Measurements from ENCODE around the gene TOGARAM2.
A peak's percentile ranks its signal among the peaks of the same experiment; 100 is the strongest.

TOGARAM2 gene

DNA sequence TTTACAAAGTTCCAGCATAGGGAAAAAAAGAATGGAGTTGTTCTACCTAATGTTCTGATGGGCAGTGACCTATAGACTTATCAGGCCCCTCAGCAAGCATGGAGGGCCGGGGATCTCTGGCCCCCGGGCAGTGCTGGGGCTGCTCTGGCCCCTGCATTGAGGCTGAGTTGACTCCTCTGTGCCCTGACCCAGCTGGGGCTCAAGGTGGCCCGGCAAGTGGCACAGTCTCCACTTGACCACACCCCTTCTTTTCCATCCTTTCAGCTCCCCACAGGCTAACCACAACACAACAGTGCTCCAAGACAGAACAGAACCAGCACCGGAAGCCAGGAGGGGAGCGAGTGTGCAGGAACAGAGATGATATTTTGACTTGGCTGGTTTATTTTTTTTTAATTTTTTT lies 19.9 kb downstream of the TOGARAM2 start:
- H3K27ac ChIP-seq (ENCODE audit: poor library complexity, severe bottlenecking) = no peak overlapping the region
- no peaks in the 10 kb centered on the region for H3K4me1 ChIP-seq (ENCODE audit: insufficient read depth, poor library complexity, severe bottlenecking)
- no peaks in the 10 kb centered on the region for H3K9me3 ChIP-seq (ENCODE audit: severe bottlenecking)
- no peak overlapping the region for H3K4me3 ChIP-seq (ENCODE audit: severe bottlenecking)
- ATAC-seq (ENCODE audit: low read depth) (no peak), DNase-seq (ENCODE audit: low spot score) (peak; percentile 21)
- H3K27me3 ChIP-seq (ENCODE audit: insufficient read depth, poor library complexity, severe bottlenecking) = no peaks in the 10 kb centered on the region
- TF ChIP-seq, protein P1, sequence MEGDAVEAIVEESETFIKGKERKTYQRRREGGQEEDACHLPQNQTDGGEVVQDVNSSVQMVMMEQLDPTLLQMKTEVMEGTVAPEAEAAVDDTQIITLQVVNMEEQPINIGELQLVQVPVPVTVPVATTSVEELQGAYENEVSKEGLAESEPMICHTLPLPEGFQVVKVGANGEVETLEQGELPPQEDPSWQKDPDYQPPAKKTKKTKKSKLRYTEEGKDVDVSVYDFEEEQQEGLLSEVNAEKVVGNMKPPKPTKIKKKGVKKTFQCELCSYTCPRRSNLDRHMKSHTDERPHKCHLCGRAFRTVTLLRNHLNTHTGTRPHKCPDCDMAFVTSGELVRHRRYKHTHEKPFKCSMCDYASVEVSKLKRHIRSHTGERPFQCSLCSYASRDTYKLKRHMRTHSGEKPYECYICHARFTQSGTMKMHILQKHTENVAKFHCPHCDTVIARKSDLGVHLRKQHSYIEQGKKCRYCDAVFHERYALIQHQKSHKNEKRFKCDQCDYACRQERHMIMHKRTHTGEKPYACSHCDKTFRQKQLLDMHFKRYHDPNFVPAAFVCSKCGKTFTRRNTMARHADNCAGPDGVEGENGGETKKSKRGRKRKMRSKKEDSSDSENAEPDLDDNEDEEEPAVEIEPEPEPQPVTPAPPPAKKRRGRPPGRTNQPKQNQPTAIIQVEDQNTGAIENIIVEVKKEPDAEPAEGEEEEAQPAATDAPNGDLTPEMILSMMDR (IDR thresholded peaks at IDR 0.05; ENCODE audit: poor library complexity, severe bottlenecking) = no peak
- H3K36me3 ChIP-seq (ENCODE audit: low read depth) = no peaks in the 10 kb centered on the region

DNA sequence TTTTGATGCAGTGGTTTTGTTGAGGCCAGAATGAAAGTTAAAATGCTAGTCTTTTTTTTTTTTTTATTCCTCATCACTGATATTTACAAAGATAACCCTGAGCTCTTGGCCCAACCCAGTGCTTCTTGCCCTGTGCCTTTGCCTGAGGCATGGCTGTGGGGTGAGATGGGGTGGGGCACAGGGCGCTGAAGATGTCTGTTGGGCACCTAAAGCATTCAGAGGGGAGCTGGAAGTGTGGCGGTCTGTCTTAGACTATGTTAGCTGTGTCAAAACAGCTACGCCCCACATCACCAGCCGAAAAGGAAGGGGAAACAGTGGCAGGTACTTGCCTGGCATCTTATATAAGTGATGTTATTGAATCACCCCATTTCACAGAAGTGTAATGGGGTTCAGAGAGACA lies 20.7 kb downstream of the TOGARAM2 start:
- H3K9me3 ChIP-seq (ENCODE audit: severe bottlenecking) = no peaks in the 10 kb centered on the region
- no peak for ATAC-seq (ENCODE audit: low read depth)

DNA sequence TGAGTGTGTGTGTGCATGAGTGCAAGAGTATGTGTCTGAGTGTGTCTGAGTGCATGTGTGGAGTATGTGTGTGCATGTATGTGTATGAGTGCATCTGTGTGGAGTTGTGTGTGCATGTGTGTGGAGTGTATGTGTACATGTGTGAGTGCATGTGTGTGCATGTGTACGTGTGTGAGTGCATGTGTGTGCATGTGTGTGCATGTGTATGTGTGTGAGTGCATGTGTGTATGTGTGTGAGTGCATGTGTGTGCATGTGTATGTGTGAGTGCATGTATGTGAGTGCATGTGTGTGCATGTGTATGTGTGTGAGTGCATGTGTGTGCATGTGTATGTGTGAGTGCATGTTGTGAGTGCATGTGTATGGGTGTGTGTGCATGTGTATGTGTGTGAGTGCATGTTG lies 23.7 kb downstream of the TOGARAM2 start:
- Histone ChIP-seq H3K4me3 (ENCODE audit: severe bottlenecking) (no peak overlapping the region), H3K4me1 (ENCODE audit: insufficient read depth, poor library complexity, severe bottlenecking) (no peaks in the 10 kb centered on the region), H3K36me3 (ENCODE audit: low read depth) (no peaks in the 10 kb centered on the region), H3K9me3 (ENCODE audit: severe bottlenecking) (no peaks in the 10 kb centered on the region), H3K27me3 (ENCODE audit: insufficient read depth, poor library complexity, severe bottlenecking) (no peaks in the 10 kb centered on the region), H3K27ac (ENCODE audit: poor library complexity, severe bottlenecking) (no peak overlapping the region)
- TF ChIP-seq, protein P1 (IDR thresholded peaks at IDR 0.05; ENCODE audit: poor library complexity, severe bottlenecking) = no peak
- DNase-seq (ENCODE audit: low spot score) (no peak), ATAC-seq (ENCODE audit: low read depth) (no peak)

More for the DNA sequence above, 20.7 kb downstream of the TOGARAM2 start:
- Histone ChIP-seq H3K4me1 (ENCODE audit: insufficient read depth, poor library complexity, severe bottlenecking) (no peaks in the 10 kb centered on the region), H3K4me3 (ENCODE audit: severe bottlenecking) (no peak overlapping the region), H3K27ac (ENCODE audit: poor library complexity, severe bottlenecking) (no peak overlapping the region), H3K36me3 (ENCODE audit: low read depth) (no peaks in the 10 kb centered on the region), H3K27me3 (ENCODE audit: insufficient read depth, poor library complexity, severe bottlenecking) (no peaks in the 10 kb centered on the region)
- TF ChIP-seq, protein P1 (IDR thresholded peaks at IDR 0.05; ENCODE audit: poor library complexity, severe bottlenecking) = no peak
- DNase-seq (ENCODE audit: low spot score) = no peak

DNA sequence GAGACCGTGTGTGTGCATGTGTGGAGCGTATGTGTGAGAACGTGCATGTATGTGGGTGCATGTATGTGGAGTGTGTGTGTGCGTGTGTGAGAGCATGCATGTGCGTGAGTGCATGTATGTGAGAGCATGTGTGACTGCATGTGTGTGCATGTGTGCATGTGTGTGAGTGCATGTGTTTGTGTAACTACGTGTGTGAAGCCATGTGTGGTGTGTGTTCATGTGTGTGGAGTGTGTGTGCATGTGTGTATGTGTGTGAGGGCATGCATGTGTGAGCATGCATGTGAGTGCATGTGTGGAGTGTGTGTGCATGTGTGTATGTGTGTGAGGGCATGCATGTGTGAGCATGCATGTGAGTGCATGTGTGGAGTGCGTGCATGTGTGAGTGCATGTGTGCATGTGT lies 24.2 kb downstream of the TOGARAM2 start:
- no peaks in the 10 kb centered on the region for H3K4me1 ChIP-seq (ENCODE audit: insufficient read depth, poor library complexity, severe bottlenecking)
- H3K4me3 ChIP-seq (ENCODE audit: severe bottlenecking) = no peak overlapping the region
- H3K27me3 ChIP-seq (ENCODE audit: insufficient read depth, poor library complexity, severe bottlenecking) = no peaks in the 10 kb centered on the region
- H3K36me3 ChIP-seq (ENCODE audit: low read depth) = no peaks in the 10 kb centered on the region
- no peak for DNase-seq (ENCODE audit: low spot score)
- H3K9me3 ChIP-seq (ENCODE audit: severe bottlenecking) = no peaks in the 10 kb centered on the region
- no peak overlapping the region for H3K27ac ChIP-seq (ENCODE audit: poor library complexity, severe bottlenecking)
- no peak for ATAC-seq (ENCODE audit: low read depth)
- TF ChIP-seq, protein P1 (IDR thresholded peaks at IDR 0.05; ENCODE audit: poor library complexity, severe bottlenecking) = no peak

DNA sequence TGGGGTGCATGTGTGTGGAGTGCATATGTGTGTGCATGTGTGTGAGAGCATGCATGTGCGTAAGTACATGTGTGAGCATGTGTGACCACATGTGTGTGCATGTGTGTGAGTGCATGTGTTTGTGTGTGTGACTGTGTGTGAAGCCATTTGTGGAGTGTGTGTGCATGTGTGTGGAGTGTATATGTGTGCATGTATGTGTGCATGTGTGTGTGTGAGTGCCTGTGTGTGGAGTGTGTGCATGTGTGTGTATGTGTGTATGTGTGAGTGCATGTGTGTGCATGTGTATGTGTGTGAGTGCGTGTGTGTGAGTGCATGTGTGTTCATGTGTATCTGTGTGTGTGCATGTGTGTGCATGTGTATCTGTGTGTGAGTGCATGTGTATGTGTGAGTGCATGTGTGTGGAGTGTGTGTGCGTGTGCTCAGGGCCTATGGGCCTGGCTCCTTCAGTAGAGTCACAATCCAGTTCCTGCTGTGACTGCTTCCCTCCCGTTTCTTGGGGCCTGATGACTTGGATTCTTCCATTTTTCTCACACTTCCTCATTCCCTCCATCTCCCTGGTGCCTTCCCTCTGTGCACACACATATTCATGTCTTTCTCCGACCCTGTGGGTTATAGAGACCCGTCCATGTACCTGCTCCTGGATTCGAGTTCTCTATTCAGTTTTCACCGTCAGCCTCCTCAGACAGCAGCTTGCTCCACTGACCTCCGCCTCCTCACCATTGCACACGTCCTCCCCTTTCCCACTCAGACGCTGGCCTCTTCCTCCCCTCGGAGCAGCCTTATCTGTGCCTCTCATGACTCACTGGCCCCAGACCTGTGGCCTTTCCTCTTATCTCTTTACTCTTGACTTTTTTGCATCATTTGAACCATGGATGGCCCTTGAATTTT lies 25.2 kb downstream of the TOGARAM2 start:
- TF ChIP-seq, protein P1 (IDR thresholded peaks at IDR 0.05; ENCODE audit: poor library complexity, severe bottlenecking) = no peak
- H3K27ac ChIP-seq (ENCODE audit: poor library complexity, severe bottlenecking) = no peak overlapping the region
- ATAC-seq (ENCODE audit: low read depth) = no peak
- H3K4me3 ChIP-seq (ENCODE audit: severe bottlenecking) = no peak overlapping the region
- no peaks in the 10 kb centered on the region for H3K27me3 ChIP-seq (ENCODE audit: insufficient read depth, poor library complexity, severe bottlenecking)
- no peaks in the 10 kb centered on the region for H3K36me3 ChIP-seq (ENCODE audit: low read depth)
- no peaks in the 10 kb centered on the region for H3K9me3 ChIP-seq (ENCODE audit: severe bottlenecking)
- H3K4me1 ChIP-seq (ENCODE audit: insufficient read depth, poor library complexity, severe bottlenecking) = no peaks in the 10 kb centered on the region
- no peak for DNase-seq (ENCODE audit: low spot score)
